A549 (cell line): ENCODE data around the gene CXCL12. TPM values are rescaled to one million over a fixed set of nuclear protein-coding genes. Genes with fewer than 3 reads are reported as not detected.

ENCODE experiments used
- ATAC-seq, 2 experiments: fragments of 200-7000 bp in 1 of 2; fragments of >200 bp in 1 of 2; cut with Nextera tagmentation in 1 of 2; cut with Tn5 transposase in 1 of 2; 3 replicates each; pipeline versions ENCODE4 v1.8.0 to v1.9.1; 2018 to 2020; ENCODE audit warnings: mild to moderate bottlenecking in 1 of 2, moderate library complexity in 1 of 2
- CTCF ChIA-PET: fragments of 300-600 bp; sonication (Branson Sonifier 250); formaldehyde crosslinking; extraction: SDS; loops from one replicate; lab custom pipeline; 2021; ENCODE audit warnings: antibody characterized with exemption, inconsistent platforms; lab: Yijun Ruan, JAX
- POLR2A ChIA-PET: fragments of 350-600 bp; formaldehyde crosslinking; extraction: SDS; loops from one replicate; lab custom pipeline; 2021; ENCODE audit warnings: antibody characterized with exemption, inconsistent platforms; lab: Yijun Ruan, JAX
- DNase-seq, 2 experiments: peaks; one replicate each; pipeline versions ENCODE4 v3.0.0 to v3.0.0-alpha.2; 2011 to 2016; ENCODE audit warnings: low read depth in 1 of 2, low spot score in 1 of 2
- FAIRE-seq: peaks from 2 replicates; lab custom pipeline; 2011; peaks lifted over from hg19 to GRCh38; lab: Jason Lieb, UNC
- H3K27ac ChIP-seq, 2 experiments: fragments of >200 bp; sonication (Bioruptor Twin); formaldehyde crosslinking; 3 replicates each; pipeline ENCODE4 v1.5.1; 2016 to 2017
- H3K4me1 ChIP-seq: fragments of >200 bp; sonication (Bioruptor Twin); formaldehyde crosslinking; 3 replicates; pipeline ENCODE4 v1.6.1; 2016
- H3K4me2 ChIP-seq: fragments of >200 bp; sonication (Bioruptor Twin); formaldehyde crosslinking; 3 replicates; pipeline ENCODE4 v1.6.1; 2016
- H3K4me3 ChIP-seq: fragments of >200 bp; sonication (Bioruptor Twin); formaldehyde crosslinking; 3 replicates; pipeline ENCODE4 v1.5.1; 2016
- H3K9me3 ChIP-seq: fragments of >200 bp; sonication (Bioruptor Twin); formaldehyde crosslinking; 3 replicates; pipeline ENCODE4 v1.6.1; 2016
- BHLHE40 ChIP-seq: IDR thresholded peaks from 2 replicates; pipeline ENCODE4 v1.6.1; 2012; ENCODE audit warnings: low read depth, low read length, inconsistent platforms
- CBX2 ChIP-seq: fragments of 200-600 bp; sonication (generic); IDR thresholded peaks from 2 replicates; pipeline ENCODE4 v1.6.1; 2016; ENCODE audit warnings: low read depth, mild to moderate bottlenecking, borderline replicate concordance
- CEBPB ChIP-seq, 2 experiments: fragments of >200 bp in 1 of 2; sonication (Bioruptor Twin) in 1 of 2; formaldehyde crosslinking in 1 of 2; IDR thresholded peaks; 2 replicates each; pipeline ENCODE4 v1.6.1; 2012 to 2016
- CHD4 ChIP-seq: fragments of 200-600 bp; sonication (generic); IDR thresholded peaks from 2 replicates; pipeline ENCODE4 v1.6.1; 2016; ENCODE audit warnings: antibody characterized with exemption, mild to moderate bottlenecking, borderline replicate concordance
- EHF ChIP-seq: fragments of 250-450 bp; sonication (Bioruptor Pico); IDR thresholded peaks from 2 replicates; pipeline ENCODE4 v1.5.0; 2020; ENCODE audit warnings: mild to moderate bottlenecking
- EHMT2 ChIP-seq: fragments of 200-600 bp; sonication (generic); IDR thresholded peaks from 2 replicates; pipeline ENCODE4 v1.6.1; 2016; ENCODE audit warnings: antibody characterized with exemption, low read depth, mild to moderate bottlenecking, moderate library complexity
- EP300 ChIP-seq, 2 experiments: fragments of >200 bp; sonication (Bioruptor Twin); formaldehyde crosslinking; IDR thresholded peaks; 2 replicates in 1 of 2; 3 replicates in 1 of 2; pipeline ENCODE4 v1.6.1; 2016 to 2017
- ESRRA ChIP-seq: fragments of 150-350 bp; IDR thresholded peaks from 2 replicates; pipeline ENCODE4 v1.6.1; 2014; ENCODE audit warnings: mild to moderate bottlenecking, low read length, borderline replicate concordance
- FOSB ChIP-seq: fragments of 250-450 bp; sonication (Bioruptor Pico); IDR thresholded peaks from 2 replicates; pipeline ENCODE4 v1.5.0; 2020; ENCODE audit warnings: mild to moderate bottlenecking, moderate library complexity
- FOXS1 ChIP-seq: fragments of 250-450 bp; sonication (Bioruptor Pico); IDR thresholded peaks from 2 replicates; pipeline ENCODE4 v1.5.0; 2020; ENCODE audit warnings: mild to moderate bottlenecking, moderate library complexity
- GATA3 ChIP-seq: IDR thresholded peaks from 2 replicates; pipeline ENCODE4 v1.6.1; 2012; ENCODE audit warnings: borderline replicate concordance
- HEYL ChIP-seq: fragments of 250-450 bp; sonication (Bioruptor Pico); IDR thresholded peaks from 2 replicates; pipeline ENCODE4 v1.8.0; 2021; ENCODE audit warnings: mild to moderate bottlenecking, moderate library complexity
- HOXB13 ChIP-seq: fragments of 250-450 bp; sonication (Bioruptor Pico); IDR thresholded peaks from 2 replicates; pipeline ENCODE4 v1.5.0; 2020; ENCODE audit warnings: low read depth, mild to moderate bottlenecking, moderate library complexity
- JUN ChIP-seq, 2 experiments: fragments of >200 bp; sonication (Bioruptor Twin); formaldehyde crosslinking; IDR thresholded peaks; 2 replicates in 1 of 2; 3 replicates in 1 of 2; pipeline ENCODE4 v1.6.1; 2016 to 2017
- MAFK ChIP-seq: fragments of 450-650 bp; IDR thresholded peaks from 2 replicates; pipeline ENCODE4 v1.6.1; 2014; ENCODE audit not compliant: partially characterized antibody
- NFE2L2 ChIP-seq: fragments of 150-350 bp; conservative IDR thresholded peaks from 2 replicates; pipeline ENCODE4 v1.6.1; 2014; ENCODE audit warnings: low read length
- NR3C1 ChIP-seq: fragments of >200 bp; sonication (Bioruptor Twin); formaldehyde crosslinking; IDR thresholded peaks from 3 replicates; pipeline ENCODE4 v1.6.1; 2017
- PHF8 ChIP-seq: fragments of 200-600 bp; sonication (generic); IDR thresholded peaks from 2 replicates; pipeline ENCODE4 v1.6.1; 2016; ENCODE audit warnings: low read depth, mild to moderate bottlenecking, antibody characterized with exemption, moderate library complexity, borderline replicate concordance
- POLR2AphosphoS2 ChIP-seq: conservative IDR thresholded peaks from 2 replicates; pipeline ENCODE4 v1.6.1; 2012; ENCODE audit warnings: low read length, improper control_type of control experiment, inconsistent platforms
- RARB ChIP-seq: fragments of 250-450 bp; sonication (Bioruptor Pico); IDR thresholded peaks from 2 replicates; pipeline ENCODE4 v1.8.0; 2021; ENCODE audit warnings: mild to moderate bottlenecking, moderate library complexity
- RCOR1 ChIP-seq: fragments of 150-350 bp; IDR thresholded peaks from 2 replicates; pipeline ENCODE4 v1.6.1; 2014; ENCODE audit warnings: antibody characterized with exemption, low read length, low read depth
- RFX5 ChIP-seq: fragments of 450-650 bp; IDR thresholded peaks from 2 replicates; pipeline ENCODE4 v1.7.1; 2014; ENCODE audit warnings: antibody characterized with exemption, mild to moderate bottlenecking, moderate library complexity
- SREBF2 ChIP-seq: fragments of 450-650 bp; IDR thresholded peaks from 2 replicates; pipeline ENCODE4 v1.6.1; 2014; ENCODE audit warnings: mild to moderate bottlenecking, moderate library complexity
- TP53 ChIP-seq: fragments of 250-450 bp; sonication (Bioruptor Pico); IDR thresholded peaks from 2 replicates; pipeline ENCODE4 v1.5.0; 2021; ENCODE audit warnings: mild to moderate bottlenecking, moderate library complexity
- ZC3H11A ChIP-seq: fragments of 450-650 bp; IDR thresholded peaks from 2 replicates; pipeline ENCODE4 v1.6.1; 2014; ENCODE audit warnings: antibody characterized with exemption, mild to moderate bottlenecking
- ZFP36 ChIP-seq: fragments of 450-650 bp; IDR thresholded peaks from 2 replicates; pipeline ENCODE4 v1.6.1; 2014; ENCODE audit warnings: borderline replicate concordance; ENCODE audit not compliant: partially characterized antibody
- ZNF302 ChIP-seq: fragments of 250-450 bp; sonication (Bioruptor Pico); IDR thresholded peaks from 2 replicates; pipeline ENCODE4 v1.9.0; 2021; ENCODE audit warnings: inconsistent platforms, mild to moderate bottlenecking, moderate library complexity
- ZSCAN20 ChIP-seq: fragments of 250-450 bp; sonication (Bioruptor Pico); IDR thresholded peaks from 2 replicates; pipeline ENCODE4 v1.8.0; 2022; ENCODE audit warnings: mild to moderate bottlenecking, moderate library complexity
- WGBS: methylation state at CpG from one replicate; pipeline ENCODE4 v1.1.6; 2017; ENCODE audit errors: missing lambda C conversion rate; 5-methylcytosine and 5-hydroxymethylcytosine counted together
- polyA plus RNA-seq, 4 experiments: library from polyadenylated mRNA; depleted of rRNA in 3 of 4; stranded (reverse); fragments of >200 nt; fragmentation: RNase III in 1 of 4; extraction: RNeasy Plus Mini Kit Qiagen cat#74134 plus additional on column Dnase treatment in 1 of 4; gene quantifications; 2 replicates in 3 of 4; 3 replicates in 1 of 4; pipeline ENCODE4 v1.2.3, GENCODE V29; 2011 to 2017
- TF ChIP-seq, protein P1 (sequence below): fragments of >200 bp; sonication (Bioruptor Twin); formaldehyde crosslinking; IDR thresholded peaks from 3 replicates; pipeline ENCODE4 v1.6.1; 2016
- TF ChIP-seq, protein P2 (sequence below): fragments of 250-450 bp; sonication (Bioruptor Pico); IDR thresholded peaks from 2 replicates; pipeline ENCODE4 v1.5.0; 2021; ENCODE audit warnings: mild to moderate bottlenecking, moderate library complexity, borderline replicate concordance
- TF ChIP-seq, protein P3 (sequence below): fragments of 250-450 bp; sonication (Bioruptor Pico); IDR thresholded peaks from 2 replicates; pipeline ENCODE4 v1.5.0; 2020; ENCODE audit warnings: low read depth, mild to moderate bottlenecking, moderate library complexity
- TF ChIP-seq, protein P4 (sequence below): fragments of >200 bp; sonication (Bioruptor Twin); formaldehyde crosslinking; IDR thresholded peaks from 3 replicates; pipeline ENCODE4 v1.5.1; 2016

CXCL12 gene
- polyA plus RNA-seq, 2 of the 4 experiments (the other 2 are of a cell fraction) = 0.13 to 0.17 TPM

DNA sequence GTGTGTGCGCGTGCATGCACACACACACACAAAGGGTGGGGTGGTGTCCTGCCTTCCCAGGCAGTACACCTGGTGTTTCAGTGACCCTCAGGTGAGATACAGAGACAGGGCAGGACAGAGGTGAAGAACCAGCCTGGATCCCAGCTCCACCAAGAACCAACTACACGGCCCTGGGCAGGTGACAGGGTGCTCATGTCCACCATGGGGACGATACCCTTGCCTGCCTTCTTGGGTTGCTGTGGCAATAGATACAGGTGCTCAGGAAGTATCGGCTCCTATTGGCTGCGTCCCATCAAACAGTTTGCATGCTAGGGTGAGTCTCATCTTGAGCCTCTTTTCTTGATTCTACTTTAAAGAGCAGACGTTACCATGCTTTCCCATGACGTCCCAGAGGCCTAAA, 33.7 kb upstream of the CXCL12 start:
- H3K4me2 ChIP-seq = no peak overlapping the region
- H3K9me3 ChIP-seq = no peaks in the 10 kb centered on the region
- no peak overlapping the region for H3K27ac ChIP-seq
- DNase-seq = no peak
- no peak for FAIRE-seq
- H3K4me1 ChIP-seq = no peaks in the 10 kb centered on the region
- no peak for ATAC-seq
- WGBS = 15% methylated on average over 8 of the region's 8 CpGs
- ChIA-PET POLR2A (no interaction called here), CTCF (no interaction called here)
- no peak overlapping the region for H3K4me3 ChIP-seq
- TF ChIP-seq CEBPB (IDR thresholded peaks at IDR 0.05) = no peak
- TF ChIP-seq EP300 (IDR thresholded peaks at IDR 0.05) = no peak
- TF ChIP-seq SREBF2 = no peak
- no peak for TF ChIP-seq FOXS1
- TF ChIP-seq GATA3 = no peak
- no peak for TF ChIP-seq RCOR1
- no peak for TF ChIP-seq JUN (IDR thresholded peaks at IDR 0.05)
- TF ChIP-seq HEYL = no peak
- no peak for TF ChIP-seq FOSB (CRISPR knock-in tag)
- no peak for TF ChIP-seq EHF (CRISPR knock-in tag)
- no peak for TF ChIP-seq PHF8

DNA sequence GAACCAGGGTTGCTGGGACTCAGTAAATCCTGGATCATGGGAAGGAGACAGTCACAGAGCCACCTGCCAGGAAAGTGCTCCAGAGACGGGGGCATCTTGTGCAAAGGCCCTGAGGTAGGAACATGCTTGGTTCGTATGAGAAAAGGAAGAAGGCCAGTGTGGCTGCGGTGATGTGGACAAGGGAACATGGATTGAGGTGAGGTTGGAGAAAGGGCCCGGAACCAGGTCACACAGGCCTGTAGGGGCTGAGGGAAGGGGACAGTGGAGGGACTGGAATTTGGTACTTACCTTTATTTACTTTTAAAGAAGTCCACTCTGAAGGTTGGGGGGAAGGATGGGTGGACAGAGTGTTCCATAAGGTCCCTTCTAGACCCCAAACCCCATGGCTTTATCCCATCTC, 32.9 kb upstream of the CXCL12 start:
- FAIRE-seq = no peak
- WGBS = 2% methylated on average over 4 of the region's 4 CpGs
- CTCF ChIA-PET = no interaction called here
- POLR2A ChIA-PET = no interaction called here
- no peaks in the 10 kb centered on the region for H3K4me1 ChIP-seq
- no peak overlapping the region for H3K27ac ChIP-seq
- no peaks in the 10 kb centered on the region for H3K9me3 ChIP-seq
- H3K4me3 ChIP-seq = no peak overlapping the region
- no peak for DNase-seq
- TF ChIP-seq, protein P1, sequence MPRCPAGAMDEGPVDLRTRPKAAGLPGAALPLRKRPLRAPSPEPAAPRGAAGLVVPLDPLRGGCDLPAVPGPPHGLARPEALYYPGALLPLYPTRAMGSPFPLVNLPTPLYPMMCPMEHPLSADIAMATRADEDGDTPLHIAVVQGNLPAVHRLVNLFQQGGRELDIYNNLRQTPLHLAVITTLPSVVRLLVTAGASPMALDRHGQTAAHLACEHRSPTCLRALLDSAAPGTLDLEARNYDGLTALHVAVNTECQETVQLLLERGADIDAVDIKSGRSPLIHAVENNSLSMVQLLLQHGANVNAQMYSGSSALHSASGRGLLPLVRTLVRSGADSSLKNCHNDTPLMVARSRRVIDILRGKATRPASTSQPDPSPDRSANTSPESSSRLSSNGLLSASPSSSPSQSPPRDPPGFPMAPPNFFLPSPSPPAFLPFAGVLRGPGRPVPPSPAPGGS = no peak
- TF ChIP-seq BHLHE40 = no peak
- no peak for TF ChIP-seq HOXB13 (CRISPR knock-in tag)
- TF ChIP-seq EHMT2 = no peak
- TF ChIP-seq CBX2 = no peak
- TF ChIP-seq POLR2AphosphoS2 = no peak
- no peak for TF ChIP-seq RFX5
- no peak for TF ChIP-seq ESRRA
- TF ChIP-seq, protein P2, sequence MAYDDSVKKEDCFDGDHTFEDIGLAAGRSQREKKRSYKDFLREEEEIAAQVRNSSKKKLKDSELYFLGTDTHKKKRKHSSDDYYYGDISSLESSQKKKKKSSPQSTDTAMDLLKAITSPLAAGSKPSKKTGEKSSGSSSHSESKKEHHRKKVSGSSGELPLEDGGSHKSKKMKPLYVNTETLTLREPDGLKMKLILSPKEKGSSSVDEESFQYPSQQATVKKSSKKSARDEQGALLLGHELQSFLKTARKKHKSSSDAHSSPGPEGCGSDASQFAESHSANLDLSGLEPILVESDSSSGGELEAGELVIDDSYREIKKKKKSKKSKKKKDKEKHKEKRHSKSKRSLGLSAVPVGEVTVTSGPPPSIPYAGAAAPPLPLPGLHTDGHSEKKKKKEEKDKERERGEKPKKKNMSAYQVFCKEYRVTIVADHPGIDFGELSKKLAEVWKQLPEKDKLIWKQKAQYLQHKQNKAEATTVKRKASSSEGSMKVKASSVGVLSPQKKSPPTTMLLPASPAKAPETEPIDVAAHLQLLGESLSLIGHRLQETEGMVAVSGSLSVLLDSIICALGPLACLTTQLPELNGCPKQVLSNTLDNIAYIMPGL (CRISPR knock-in tag) = no peak
- no peak for TF ChIP-seq ZNF302 (CRISPR knock-in tag)
- TF ChIP-seq ZC3H11A = no peak
- TF ChIP-seq, protein P3, sequence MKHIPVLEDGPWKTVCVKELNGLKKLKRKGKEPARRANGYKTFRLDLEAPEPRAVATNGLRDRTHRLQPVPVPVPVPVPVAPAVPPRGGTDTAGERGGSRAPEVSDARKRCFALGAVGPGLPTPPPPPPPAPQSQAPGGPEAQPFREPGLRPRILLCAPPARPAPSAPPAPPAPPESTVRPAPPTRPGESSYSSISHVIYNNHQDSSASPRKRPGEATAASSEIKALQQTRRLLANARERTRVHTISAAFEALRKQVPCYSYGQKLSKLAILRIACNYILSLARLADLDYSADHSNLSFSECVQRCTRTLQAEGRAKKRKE (CRISPR knock-in tag) = no peak
- no peak for TF ChIP-seq SREBF2
- TF ChIP-seq CHD4 = no peak
- no peak overlapping the region for H3K4me2 ChIP-seq
- ATAC-seq = no peak

DNA sequence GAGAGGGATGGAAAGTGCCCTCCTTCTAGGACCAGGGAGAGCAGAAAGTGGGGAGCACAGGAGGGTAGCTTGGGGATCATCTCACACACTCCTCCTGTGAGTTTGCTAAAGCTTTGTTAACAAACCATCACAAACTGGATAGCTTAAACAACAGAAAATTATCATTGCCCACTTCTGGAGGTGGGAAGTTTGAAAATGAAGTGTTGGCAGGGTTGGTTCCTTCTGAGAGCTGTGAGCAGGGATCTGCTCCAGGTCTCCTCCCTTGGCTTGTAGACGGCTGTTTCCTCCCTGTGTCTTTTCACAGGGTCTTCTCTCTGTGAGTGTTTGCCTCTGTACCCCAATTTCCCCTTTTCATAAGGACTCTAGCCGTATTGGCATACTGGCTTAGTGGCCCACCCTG, 32.0 kb upstream of the CXCL12 start:
- no peak overlapping the region for H3K4me3 ChIP-seq
- 3% methylated on average over 2 of the region's 2 CpGs for WGBS
- 0 out of 3 replicates have a peak, but pooled peaks cover 3% of the 10 kb centered on the region for H3K9me3 ChIP-seq
- POLR2A ChIA-PET = no interaction called here
- CTCF ChIA-PET = interaction anchor here (1.1 kb wide), 1 partner anchor 21 kb away, joined by 3 read pairs; no protein-coding TSS in a partner anchor
- FAIRE-seq (no peak), ATAC-seq (no peak), DNase-seq (no peak)
- H3K4me1 ChIP-seq = no peaks in the 10 kb centered on the region
- no peak overlapping the region for H3K27ac ChIP-seq
- TF ChIP-seq NR3C1 (no peak), ZSCAN20 (CRISPR knock-in tag) (no peak), TP53 (CRISPR knock-in tag) (no peak), RARB (CRISPR knock-in tag) (no peak), ZFP36 (no peak), HOXB13 (CRISPR knock-in tag) (no peak), MAFK (no peak), RCOR1 (no peak), NFE2L2 (no peak), CHD4 (no peak)
- TF ChIP-seq, protein P1 = no peak
- TF ChIP-seq, protein P4, sequence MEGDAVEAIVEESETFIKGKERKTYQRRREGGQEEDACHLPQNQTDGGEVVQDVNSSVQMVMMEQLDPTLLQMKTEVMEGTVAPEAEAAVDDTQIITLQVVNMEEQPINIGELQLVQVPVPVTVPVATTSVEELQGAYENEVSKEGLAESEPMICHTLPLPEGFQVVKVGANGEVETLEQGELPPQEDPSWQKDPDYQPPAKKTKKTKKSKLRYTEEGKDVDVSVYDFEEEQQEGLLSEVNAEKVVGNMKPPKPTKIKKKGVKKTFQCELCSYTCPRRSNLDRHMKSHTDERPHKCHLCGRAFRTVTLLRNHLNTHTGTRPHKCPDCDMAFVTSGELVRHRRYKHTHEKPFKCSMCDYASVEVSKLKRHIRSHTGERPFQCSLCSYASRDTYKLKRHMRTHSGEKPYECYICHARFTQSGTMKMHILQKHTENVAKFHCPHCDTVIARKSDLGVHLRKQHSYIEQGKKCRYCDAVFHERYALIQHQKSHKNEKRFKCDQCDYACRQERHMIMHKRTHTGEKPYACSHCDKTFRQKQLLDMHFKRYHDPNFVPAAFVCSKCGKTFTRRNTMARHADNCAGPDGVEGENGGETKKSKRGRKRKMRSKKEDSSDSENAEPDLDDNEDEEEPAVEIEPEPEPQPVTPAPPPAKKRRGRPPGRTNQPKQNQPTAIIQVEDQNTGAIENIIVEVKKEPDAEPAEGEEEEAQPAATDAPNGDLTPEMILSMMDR = no peak
- H3K4me2 ChIP-seq = no peak overlapping the region
